ENCODE measurements around the gene SUSD3.
"Not testable (repeated sequence)": the region's sequence is repeated elsewhere in the genome, so short reads cannot be mapped to it uniquely, and the experiment has no call there.

The SUSD3 gene

GRCh38 chr9:93108291-93109041 lies 50.0 kb downstream of the SUSD3 start:
- in situ Hi-C loops (cut with MboI; ENCODE audit: low sequenced_read_pairs), result no loop called here

- in situ Hi-C loops (cut with MboI; ENCODE audit: low sequenced_read_pairs), result no loop called here
Observed at GRCh38 chr9:93110311-93110855, 51.9 kb downstream of the SUSD3 start.

- in situ Hi-C loops (cut with MboI; ENCODE audit: low sequenced_read_pairs), result no loop called here
Observed at GRCh38 chr9:93111001-93111370, 52.5 kb downstream of the SUSD3 start.

- in situ Hi-C loops (cut with MboI; ENCODE audit: low sequenced_read_pairs), result no loop called here
Observed at GRCh38 chr9:93111371-93112115, 53.0 kb downstream of the SUSD3 start.

- in situ Hi-C loops (cut with MboI; ENCODE audit: low sequenced_read_pairs), result no loop called here
Observed at GRCh38 chr9:93112116-93112863, 53.8 kb downstream of the SUSD3 start.

GRCh38 chr9:93112864-93113389 lies 54.4 kb downstream of the SUSD3 start:
- in situ Hi-C loops (cut with MboI; ENCODE audit: low sequenced_read_pairs), result no loop called here

GRCh38 chr9:93114169-93114983 lies 55.9 kb downstream of the SUSD3 start:
- in situ Hi-C loops (cut with MboI; ENCODE audit: low sequenced_read_pairs), result no loop called here

- in situ Hi-C loops (cut with MboI; ENCODE audit: low sequenced_read_pairs), result no loop called here
Observed at GRCh38 chr9:93114984-93115335, 56.5 kb downstream of the SUSD3 start.

- in situ Hi-C loops (cut with MboI; ENCODE audit: low sequenced_read_pairs), result no loop called here
Observed at GRCh38 chr9:93115486-93116071, 57.1 kb downstream of the SUSD3 start.

- in situ Hi-C loops (cut with MboI; ENCODE audit: low sequenced_read_pairs), result no loop called here
Observed at GRCh38 chr9:93116072-93116961, 57.8 kb downstream of the SUSD3 start.

GRCh38 chr9:93117521-93117920 lies 59.0 kb downstream of the SUSD3 start:
- in situ Hi-C loops (cut with MboI; ENCODE audit: low sequenced_read_pairs), result not testable (repeated sequence)

- in situ Hi-C loops (cut with MboI; ENCODE audit: low sequenced_read_pairs), result no loop called here
Observed at GRCh38 chr9:93117924-93118862, 59.7 kb downstream of the SUSD3 start.

GRCh38 chr9:93118863-93119702 lies 60.6 kb downstream of the SUSD3 start:
- in situ Hi-C loops (cut with MboI; ENCODE audit: low sequenced_read_pairs), result no loop called here

GRCh38 chr9:93119703-93119952 lies 61.1 kb downstream of the SUSD3 start:
- in situ Hi-C loops (cut with MboI; ENCODE audit: low sequenced_read_pairs), result no loop called here

- in situ Hi-C loops (cut with MboI; ENCODE audit: low sequenced_read_pairs), result no loop called here
Observed at GRCh38 chr9:93119953-93120845, 61.7 kb downstream of the SUSD3 start.

GRCh38 chr9:93120846-93121315 lies 62.4 kb downstream of the SUSD3 start:
- in situ Hi-C loops (cut with MboI; ENCODE audit: low sequenced_read_pairs), result no loop called here

Measured in HL-60/S4 (cell line).